Activated T-cell treated with anti-CD3 and anti-CD28 coated beads, Interleukin-2, amount 50 U/mL, for 72 hours (primary cell): ENCODE measurements around the gene PRKCE. TPM values are rescaled to one million over a fixed set of nuclear protein-coding genes. Genes with fewer than 3 reads are reported as not detected.

ENCODE experiments used
- ATAC-seq, 2 donors: fragments of 150-1000 bp; cut with Tn5 transposase; replicated peaks in 1 of 2; 2 replicates each; pipeline ENCODE4 v1.10.0; 2021; ENCODE audit warnings: moderate library complexity in 2 of 2, mild to moderate bottlenecking in 1 of 2
- DNase-seq, 2 donors: peaks; one replicate each; pipeline ENCODE4 v3.0.0; 2021 to 2022; ENCODE audit warnings: mixed read lengths in 1 of 2
- H3K27ac Mint-ChIP-seq: one replicate; pipeline ENCODE4 v1.8.0; 2022; ENCODE audit warnings: mild to moderate bottlenecking, moderate library complexity, mixed read lengths
- H3K27me3 Mint-ChIP-seq: one replicate; pipeline ENCODE4 v1.8.0; 2022; ENCODE audit warnings: low read depth, mixed read lengths
- H3K36me3 Mint-ChIP-seq, 2 donors: one replicate each; pipeline ENCODE4 v1.8.0; 2022; ENCODE audit warnings: mixed read lengths in 2 of 2, mild to moderate bottlenecking in 1 of 2; ENCODE audit not compliant: insufficient read depth in 2 of 2
- H3K4me1 Mint-ChIP-seq: one replicate; pipeline ENCODE4 v1.8.0; 2022; ENCODE audit warnings: low read depth, mixed read lengths
- H3K4me3 Mint-ChIP-seq, 2 donors: one replicate each; pipeline ENCODE4 v1.8.0; 2022; ENCODE audit warnings: mild to moderate bottlenecking in 2 of 2, mixed read lengths in 2 of 2, moderate library complexity in 2 of 2
- H3K9me3 Mint-ChIP-seq, 2 donors: one replicate each; pipeline ENCODE4 v1.8.0; 2022; ENCODE audit warnings: mixed read lengths in 2 of 2
- total RNA-seq, 2 donors: library from RNA; stranded (reverse); gene quantifications; one replicate each; pipeline ENCODE4 v1.2.3, GENCODE V29; 2022

PRKCE gene
- total RNA-seq, 2 donors from 2014 or later: 19.3 to 35.3 TPM

GRCh38 chr2:45993476-45993991 lies 342.1 kb downstream of the PRKCE start:
- Mint-ChIP-seq H3K27ac (peak overlapping the region; percentile 6), H3K4me1 (peaks cover 11% of the 10 kb centered on the region), H3K4me3 (peak overlapping the region in 1 of 2 donors; percentile 18), H3K9me3 (no peaks in the 10 kb centered on the region), H3K27me3 (no peaks in the 10 kb centered on the region), H3K36me3 (no peaks in the 10 kb centered on the region)
- DNase-seq (peak; percentile 70 to 74), ATAC-seq (peak; percentile 94 to 95)

- no peak for ATAC-seq
- Mint-ChIP-seq H3K4me3 (no peak overlapping the region), H3K9me3 (no peaks in the 10 kb centered on the region), H3K27me3 (no peaks in the 10 kb centered on the region), H3K4me1 (peaks cover 11% of the 10 kb centered on the region), H3K27ac (no peak overlapping the region), H3K36me3 (no peaks in the 10 kb centered on the region)
- no peak for DNase-seq
These were observed 342.6 kb downstream of the PRKCE start for GRCh38 chr2:45994060-45994459.

GRCh38 chr2:46000660-46001059 lies 349.2 kb downstream of the PRKCE start:
- Mint-ChIP-seq H3K27me3 (no peaks in the 10 kb centered on the region), H3K27ac (no peak overlapping the region), H3K4me3 (no peak overlapping the region), H3K4me1 (no peaks in the 10 kb centered on the region), H3K9me3 (no peaks in the 10 kb centered on the region), H3K36me3 (no peaks in the 10 kb centered on the region)
- DNase-seq (no peak), ATAC-seq (no peak)

GRCh38 chr2:46001290-46001689 lies 349.8 kb downstream of the PRKCE start:
- H3K4me3 Mint-ChIP-seq: no peak overlapping the region
- no peaks in the 10 kb centered on the region for H3K27me3 Mint-ChIP-seq
- H3K36me3 Mint-ChIP-seq: no peaks in the 10 kb centered on the region
- ATAC-seq (no peak), DNase-seq (no peak)
- H3K9me3 Mint-ChIP-seq: no peaks in the 10 kb centered on the region
- no peak overlapping the region for H3K27ac Mint-ChIP-seq
- H3K4me1 Mint-ChIP-seq: no peaks in the 10 kb centered on the region

- no peaks in the 10 kb centered on the region for H3K36me3 Mint-ChIP-seq
- H3K9me3 Mint-ChIP-seq: no peaks in the 10 kb centered on the region
- ATAC-seq: no peak
- no peaks in the 10 kb centered on the region for H3K27me3 Mint-ChIP-seq
- no peak for DNase-seq
- no peaks in the 10 kb centered on the region for H3K4me1 Mint-ChIP-seq
- no peak overlapping the region for H3K27ac Mint-ChIP-seq
- no peak overlapping the region for H3K4me3 Mint-ChIP-seq
These were observed 350.4 kb downstream of the PRKCE start for GRCh38 chr2:46001741-46002506.

- no peaks in the 10 kb centered on the region for H3K4me1 Mint-ChIP-seq
- H3K27ac Mint-ChIP-seq: no peak overlapping the region
- H3K36me3 Mint-ChIP-seq: no peaks in the 10 kb centered on the region
- H3K27me3 Mint-ChIP-seq: no peaks in the 10 kb centered on the region
- H3K4me3 Mint-ChIP-seq: no peak overlapping the region
- DNase-seq: no peak
- ATAC-seq: no peak
- H3K9me3 Mint-ChIP-seq: no peaks in the 10 kb centered on the region
These were observed 351.0 kb downstream of the PRKCE start for GRCh38 chr2:46002507-46002883.

GRCh38 chr2:46002947-46003346 lies 351.5 kb downstream of the PRKCE start:
- Mint-ChIP-seq H3K4me1 (no peaks in the 10 kb centered on the region), H3K9me3 (no peaks in the 10 kb centered on the region), H3K36me3 (no peaks in the 10 kb centered on the region), H3K27me3 (no peaks in the 10 kb centered on the region), H3K27ac (no peak overlapping the region), H3K4me3 (no peak overlapping the region)
- no peak for DNase-seq
- ATAC-seq: no peak

GRCh38 chr2:46003903-46004473 lies 352.5 kb downstream of the PRKCE start:
- H3K27me3 Mint-ChIP-seq: no peaks in the 10 kb centered on the region
- DNase-seq (no peak), ATAC-seq (no peak)
- H3K36me3 Mint-ChIP-seq: no peaks in the 10 kb centered on the region
- no peaks in the 10 kb centered on the region for H3K4me1 Mint-ChIP-seq
- no peak overlapping the region for H3K4me3 Mint-ChIP-seq
- no peaks in the 10 kb centered on the region for H3K9me3 Mint-ChIP-seq
- no peak overlapping the region for H3K27ac Mint-ChIP-seq

- DNase-seq (no peak), ATAC-seq (no peak)
- no peak overlapping the region for H3K27ac Mint-ChIP-seq
- no peaks in the 10 kb centered on the region for H3K36me3 Mint-ChIP-seq
- peaks cover 9% of the 10 kb centered on the region for H3K4me1 Mint-ChIP-seq
- H3K27me3 Mint-ChIP-seq: no peaks in the 10 kb centered on the region
- H3K4me3 Mint-ChIP-seq: no peak overlapping the region
- no peaks in the 10 kb centered on the region for H3K9me3 Mint-ChIP-seq
These were observed 355.1 kb downstream of the PRKCE start for GRCh38 chr2:46006473-46007025.

GRCh38 chr2:46007412-46007811 lies 355.9 kb downstream of the PRKCE start:
- no peak for DNase-seq
- no peak for ATAC-seq
- Mint-ChIP-seq H3K9me3 (no peaks in the 10 kb centered on the region), H3K27me3 (no peaks in the 10 kb centered on the region), H3K36me3 (peaks cover 0 to 1% of the 10 kb centered on the region in 2 donors), H3K27ac (peak overlapping the region; percentile 57), H3K4me3 (no peak overlapping the region), H3K4me1 (peaks cover 18% of the 10 kb centered on the region)

- no peak overlapping the region for H3K4me3 Mint-ChIP-seq
- DNase-seq (no peak), ATAC-seq (no peak)
- no peaks in the 10 kb centered on the region for H3K27me3 Mint-ChIP-seq
- peaks cover 19% of the 10 kb centered on the region for H3K4me1 Mint-ChIP-seq
- peaks cover 1 to 3% of the 10 kb centered on the region in 2 donors for H3K36me3 Mint-ChIP-seq
- no peak overlapping the region for H3K27ac Mint-ChIP-seq
- H3K9me3 Mint-ChIP-seq: no peaks in the 10 kb centered on the region
These were observed 356.8 kb downstream of the PRKCE start for GRCh38 chr2:46008091-46008870.

GRCh38 chr2:46009315-46009714 lies 357.8 kb downstream of the PRKCE start:
- Mint-ChIP-seq H3K4me3 (no peak overlapping the region), H3K36me3 (peaks cover 1 to 6% of the 10 kb centered on the region in 2 donors), H3K27ac (no peak overlapping the region), H3K9me3 (no peaks in the 10 kb centered on the region), H3K4me1 (peaks cover 19% of the 10 kb centered on the region), H3K27me3 (no peaks in the 10 kb centered on the region)
- no peak for ATAC-seq
- no peak for DNase-seq

GRCh38 chr2:46009772-46010171 lies 358.3 kb downstream of the PRKCE start:
- Mint-ChIP-seq H3K4me3 (no peak overlapping the region), H3K36me3 (peaks cover 1 to 6% of the 10 kb centered on the region in 2 donors), H3K27ac (no peak overlapping the region), H3K27me3 (no peaks in the 10 kb centered on the region), H3K9me3 (no peaks in the 10 kb centered on the region), H3K4me1 (peaks cover 19% of the 10 kb centered on the region)
- DNase-seq (no peak), ATAC-seq (no peak)
